Activated CD4-positive, alpha-beta T cell treated with anti-CD3 and anti-CD28 coated beads, Interleukin-2, amount 50 U/mL, for 1 hour (primary cell): ENCODE measurements around the gene ATXN10.

Source experiments
- DNase-seq: peaks from one replicate; pipeline ENCODE4 v3.0.0-alpha.2; 2020

ATXN10 gene

GRCh38 chr22:45768490-45768889, 96.9 kb downstream of the ATXN10 start:
- no peak for DNase-seq

GRCh38 chr22:45769569-45770210, 98.1 kb downstream of the ATXN10 start:
- no peak for DNase-seq

- DNase-seq: no peak
Measured at GRCh38 chr22:45770506-45770905, 98.9 kb downstream of the ATXN10 start.

- DNase-seq: no peak
Measured at GRCh38 chr22:45771057-45771456, 99.4 kb downstream of the ATXN10 start.

GRCh38 chr22:45771711-45772110, 100.1 kb downstream of the ATXN10 start:
- DNase-seq: no peak

- no peak for DNase-seq
Measured at GRCh38 chr22:45772743-45773142, 101.1 kb downstream of the ATXN10 start.

GRCh38 chr22:45774001-45774670, 102.5 kb downstream of the ATXN10 start:
- no peak for DNase-seq

- DNase-seq: no peak
Measured at GRCh38 chr22:45775062-45775461, 103.4 kb downstream of the ATXN10 start.

- DNase-seq: no peak
Measured at GRCh38 chr22:45775569-45776312, 104.1 kb downstream of the ATXN10 start.

- no peak for DNase-seq
Measured at GRCh38 chr22:45776313-45776585, 104.6 kb downstream of the ATXN10 start.

- no peak for DNase-seq
Measured at GRCh38 chr22:45777046-45777851, 105.6 kb downstream of the ATXN10 start.

- DNase-seq: no peak
Measured at GRCh38 chr22:45777852-45778375, 106.3 kb downstream of the ATXN10 start.

GRCh38 chr22:45781459-45781858, 109.8 kb downstream of the ATXN10 start:
- DNase-seq: no peak

- no peak for DNase-seq
Measured at GRCh38 chr22:45781966-45782365, 110.3 kb downstream of the ATXN10 start.

- DNase-seq: no peak
Measured at GRCh38 chr22:45783021-45783420, 111.4 kb downstream of the ATXN10 start.

- no peak for DNase-seq
Measured at GRCh38 chr22:45783690-45784089, 112.1 kb downstream of the ATXN10 start.

- no peak for DNase-seq
Measured at GRCh38 chr22:45784357-45785277, 113.0 kb downstream of the ATXN10 start.

- DNase-seq: no peak
Measured at GRCh38 chr22:45785458-45785857, 113.8 kb downstream of the ATXN10 start.

GRCh38 chr22:45786726-45787125, 115.1 kb downstream of the ATXN10 start:
- no peak for DNase-seq

- DNase-seq: no peak
Measured at GRCh38 chr22:45787759-45788158, 116.1 kb downstream of the ATXN10 start.

GRCh38 chr22:45788522-45788921, 116.9 kb downstream of the ATXN10 start:
- DNase-seq: no peak

- DNase-seq: no peak
Measured at GRCh38 chr22:45790401-45790800, 118.8 kb downstream of the ATXN10 start.
